Panc1 (cell line): Measurements from ENCODE around the gene NME4. TPM values are rescaled to one million over a fixed set of nuclear protein-coding genes. Genes with fewer than 3 reads are reported as not detected.

Experiments
- ATAC-seq: fragments of 200-7000 bp; cut with Tn5 transposase; 2 replicates; pipeline ENCODE4 v1.9.1; 2020; ENCODE audit warnings: mild to moderate bottlenecking, moderate library complexity
- BruUV-seq: library from RNA; stranded (reverse); fragments of 400-500 nt; replicated peaks from 2 replicates; lab custom pipeline; 2021; lab: Mats Ljungman, UMichigan
- CTCF ChIA-PET: fragments of 300-600 bp; sonication (Branson Sonifier 250); formaldehyde crosslinking; loops from one replicate; lab custom pipeline; 2022; ENCODE audit warnings: antibody characterized with exemption; lab: Charles Lee
- POLR2A ChIA-PET: fragments of 300-600 bp; sonication (Branson Sonifier 250); formaldehyde crosslinking; loops from one replicate; lab custom pipeline; 2022; ENCODE audit warnings: antibody characterized with exemption; lab: Charles Lee
- DNase-seq: peaks from one replicate; pipeline ENCODE4 v3.0.0-alpha.2; 2010; ENCODE audit warnings: low read depth, low spot score
- H3K27ac ChIP-seq: 2 replicates; pipeline ENCODE4 v1.5.1; 2011; ENCODE audit warnings: mild to moderate bottlenecking, low read length, inconsistent platforms
- H3K27me3 ChIP-seq: fragments of 200-500 bp; sonication (Bioruptor generic); 2 replicates; pipeline ENCODE4 v1.6.0; 2014; ENCODE audit warnings: low read length, inconsistent platforms; ENCODE audit not compliant: control insufficient read depth, insufficient read depth
- H3K36me3 ChIP-seq: fragments of 200-500 bp; sonication (Bioruptor generic); 2 replicates; pipeline ENCODE4 v1.5.1; 2014; ENCODE audit warnings: inconsistent platforms, mild to moderate bottlenecking, low read length, moderate library complexity; ENCODE audit not compliant: control insufficient read depth, insufficient read depth
- H3K4me1 ChIP-seq: 2 replicates; pipeline ENCODE4 v1.5.1; 2011; ENCODE audit warnings: inconsistent platforms, mild to moderate bottlenecking, low read length, moderate library complexity; ENCODE audit not compliant: control insufficient read depth, insufficient read depth
- H3K4me3 ChIP-seq, 2 experiments: 2 replicates each; pipeline ENCODE4 v1.5.1; 2011 to 2012; ENCODE audit warnings: low read depth in 2 of 2, low read length in 2 of 2, mild to moderate bottlenecking in 2 of 2, inconsistent platforms in 1 of 2, moderate library complexity in 1 of 2
- H3K9me3 ChIP-seq: fragments of 200-500 bp; sonication (Bioruptor generic); 2 replicates; pipeline ENCODE4 v1.5.1; 2014; ENCODE audit warnings: low read depth, mild to moderate bottlenecking, inconsistent platforms, low read length, moderate library complexity; ENCODE audit not compliant: control insufficient read depth, insufficient read depth
- CTCF ChIP-seq: fragments of 450-650 bp; IDR thresholded peaks from 2 replicates; pipeline ENCODE4 v1.5.1; 2017; ENCODE audit warnings: mild to moderate bottlenecking
- POLR2AphosphoS5 ChIP-seq: IDR thresholded peaks from 2 replicates; pipeline ENCODE4 v1.6.1; 2012; ENCODE audit warnings: mild to moderate bottlenecking, low read depth, low read length, moderate library complexity
- REST ChIP-seq, 2 experiments: IDR thresholded peaks; 2 replicates each; pipeline ENCODE4 v1.6.1; 2011 to 2012; ENCODE audit warnings: low read depth in 2 of 2, control low read depth in 1 of 2, low read length in 1 of 2, mild to moderate bottlenecking in 1 of 2, moderate library complexity in 1 of 2; ENCODE audit not compliant: insufficient read depth in 1 of 2
- SIN3A ChIP-seq: IDR thresholded peaks from 2 replicates; pipeline ENCODE4 v1.6.1; 2012; ENCODE audit warnings: low read depth, mild to moderate bottlenecking, low read length, moderate library complexity, borderline replicate concordance; ENCODE audit not compliant: insufficient read depth
- TCF7L2 ChIP-seq: IDR thresholded peaks from 2 replicates; pipeline ENCODE4 v1.6.1; 2011; ENCODE audit warnings: mild to moderate bottlenecking, low read depth, low read length, inconsistent platforms
- in situ Hi-C: cut with HindIII; loops from 2 replicates; pipeline ENCODE4 v1.10.0; 2016; ENCODE audit warnings: low sequenced_read_pairs, low pct_unique_long_range_greater_than_20kb
- intact Hi-C: fragments of 100-400 bp; cut with micrococcal nuclease; formaldehyde crosslinking; loops from one replicate; pipeline ENCODE4 v1.10.0; 2022; ENCODE audit not compliant: unreplicated experiment
- total RNA-seq: library from RNA; stranded (reverse); gene quantifications from one replicate; pipeline ENCODE4 v1.2.1, GENCODE V29; 2021; ENCODE audit not compliant: unreplicated experiment

Gene NME4
- total RNA-seq, 1 experiment from 2014 or later = 500 TPM

GRCh38 chr16:356741-357140 lies 40.3 kb upstream of the NME4 start:
- no TSS peak for BruUV-seq
- CTCF ChIA-PET = no interaction called here
- no peak overlapping the region for H3K4me3 ChIP-seq

GRCh38 chr16:359067-359763 lies 37.8 kb upstream of the NME4 start:
- ChIA-PET CTCF (no interaction called here), POLR2A (no interaction called here)
- BruUV-seq = no TSS peak
- DNase-seq = no peak
- intact Hi-C loops = no loop called here
- no peak for ATAC-seq
- in situ Hi-C loops = no loop called here
- Histone ChIP-seq H3K27ac (no peak overlapping the region), H3K9me3 (no peaks in the 10 kb centered on the region), H3K27me3 (no peaks in the 10 kb centered on the region), H3K36me3 (no peaks in the 10 kb centered on the region), H3K4me3 (no peak overlapping the region), H3K4me1 (peaks cover 6% of the 10 kb centered on the region)
- TF ChIP-seq REST (IDR thresholded peaks at IDR 0.05; ENCODE audit: insufficient read depth in 1 of 2, low read depth in 2 of 2, low read length in 1 of 2) (no peak), CTCF (no peak)

More at GRCh38 chr16:356741-357140, 40.3 kb upstream of the NME4 start:
- ATAC-seq (no peak), DNase-seq (no peak)
- intact Hi-C loops (no loop called here), in situ Hi-C loops (no loop called here)
- TF ChIP-seq CTCF (no peak), SIN3A (no peak), REST (IDR thresholded peaks at IDR 0.05; ENCODE audit: insufficient read depth in 1 of 2, low read depth in 2 of 2, low read length in 1 of 2) (no peak), POLR2AphosphoS5 (no peak), TCF7L2 (no peak)
- Histone ChIP-seq H3K9me3 (no peaks in the 10 kb centered on the region), H3K4me1 (peaks cover 5% of the 10 kb centered on the region; the same call in 1 of the 2 replicates), H3K27me3 (no peaks in the 10 kb centered on the region), H3K27ac (no peak overlapping the region), H3K36me3 (no peaks in the 10 kb centered on the region)
- POLR2A ChIA-PET = no interaction called here
